Duodenal mucosa (tissue), 2 donors: Measurements from ENCODE around the gene TM9SF3.

Experiments
- H3K27ac ChIP-seq: one replicate; pipeline ENCODE4 v1.7.0; 2013; ENCODE audit warnings: low read depth, low read length
- H3K27me3 ChIP-seq, 2 donors: one replicate each; pipeline ENCODE4 v1.7.0; 2013; ENCODE audit warnings: low read length in 2 of 2, control low read depth in 1 of 2; ENCODE audit not compliant: insufficient read depth in 2 of 2, control insufficient read depth in 1 of 2
- H3K36me3 ChIP-seq, 2 donors: one replicate each; pipeline ENCODE4 v1.7.0; 2013; ENCODE audit warnings: low read length in 2 of 2, control low read depth in 1 of 2; ENCODE audit not compliant: insufficient read depth in 2 of 2, control insufficient read depth in 1 of 2
- H3K4me1 ChIP-seq, 2 donors: one replicate each; pipeline ENCODE4 v1.7.0; 2013; ENCODE audit warnings: low read length in 2 of 2, control low read depth in 1 of 2; ENCODE audit not compliant: insufficient read depth in 2 of 2, control insufficient read depth in 1 of 2
- H3K4me3 ChIP-seq, 2 donors: one replicate each; pipeline ENCODE4 v1.7.0; 2013; ENCODE audit warnings: low read length in 2 of 2, low read depth in 1 of 2
- H3K9ac ChIP-seq, 2 donors: one replicate each; pipeline ENCODE4 v1.7.0; 2013; ENCODE audit warnings: low read length in 2 of 2, low read depth in 1 of 2
- H3K9me3 ChIP-seq, 2 donors: one replicate each; pipeline ENCODE4 v1.7.0; 2013; ENCODE audit warnings: low read length in 2 of 2, control low read depth in 1 of 2; ENCODE audit not compliant: control insufficient read depth in 1 of 2

The TM9SF3 gene

GRCh38 chr10:96570983-96571964, 15.5 kb downstream of the TM9SF3 start:
- peaks cover 20 to 30% of the 10 kb centered on the region in 2 donors for H3K4me1 ChIP-seq
- no peak overlapping the region for H3K27ac ChIP-seq
- peaks cover 5 to 31% of the 10 kb centered on the region in 2 donors for H3K36me3 ChIP-seq
- no peak overlapping the region for H3K4me3 ChIP-seq
- peak overlapping the region; percentile 1 to 16 for H3K9ac ChIP-seq
- H3K27me3 ChIP-seq = no peaks in the 10 kb centered on the region
- H3K9me3 ChIP-seq = no peaks in the 10 kb centered on the region

- H3K36me3 ChIP-seq = peaks cover 5 to 26% of the 10 kb centered on the region in 2 donors
- H3K27me3 ChIP-seq = no peaks in the 10 kb centered on the region
- H3K27ac ChIP-seq = no peak overlapping the region
- no peaks in the 10 kb centered on the region for H3K9me3 ChIP-seq
- H3K9ac ChIP-seq = no peak overlapping the region
- H3K4me1 ChIP-seq = peaks cover 19 to 31% of the 10 kb centered on the region in 2 donors
- H3K4me3 ChIP-seq = no peak overlapping the region
These were observed 16.3 kb downstream of the TM9SF3 start for GRCh38 chr10:96570511-96570910.

GRCh38 chr10:96568402-96568801, 18.4 kb downstream of the TM9SF3 start:
- H3K9ac ChIP-seq = peak overlapping the region in 1 of 2 donors; percentile 5
- H3K4me3 ChIP-seq = no peak overlapping the region
- H3K4me1 ChIP-seq = peaks cover 19 to 31% of the 10 kb centered on the region in 2 donors
- H3K36me3 ChIP-seq = peaks cover 14 to 22% of the 10 kb centered on the region in 2 donors
- no peak overlapping the region for H3K27ac ChIP-seq
- no peaks in the 10 kb centered on the region for H3K9me3 ChIP-seq
- no peaks in the 10 kb centered on the region for H3K27me3 ChIP-seq

GRCh38 chr10:96565774-96566173, 21.0 kb downstream of the TM9SF3 start:
- Histone ChIP-seq H3K27ac (no peak overlapping the region), H3K27me3 (no peaks in the 10 kb centered on the region), H3K4me3 (no peak overlapping the region), H3K36me3 (peaks cover 11 to 29% of the 10 kb centered on the region in 2 donors), H3K4me1 (peaks cover 16 to 20% of the 10 kb centered on the region in 2 donors), H3K9me3 (no peaks in the 10 kb centered on the region), H3K9ac (no peak overlapping the region)

- H3K36me3 ChIP-seq = peaks cover 25 to 52% of the 10 kb centered on the region in 2 donors
- H3K27me3 ChIP-seq = no peaks in the 10 kb centered on the region
- no peak overlapping the region for H3K27ac ChIP-seq
- peaks cover 7% of the 10 kb centered on the region in 2 donors for H3K4me1 ChIP-seq
- no peak overlapping the region for H3K9ac ChIP-seq
- no peaks in the 10 kb centered on the region for H3K9me3 ChIP-seq
- no peak overlapping the region for H3K4me3 ChIP-seq
These were observed 25.6 kb downstream of the TM9SF3 start for GRCh38 chr10:96560966-96561887.

- Histone ChIP-seq H3K9ac (no peak overlapping the region), H3K36me3 (peaks cover 25 to 53% of the 10 kb centered on the region in 2 donors), H3K4me1 (peaks cover 4 to 7% of the 10 kb centered on the region in 2 donors), H3K27ac (no peak overlapping the region), H3K9me3 (no peaks in the 10 kb centered on the region), H3K27me3 (no peaks in the 10 kb centered on the region), H3K4me3 (no peak overlapping the region)
These were observed 26.3 kb downstream of the TM9SF3 start for GRCh38 chr10:96560489-96560888.

GRCh38 chr10:96556003-96556402, 30.8 kb downstream of the TM9SF3 start:
- peaks cover 3 to 4% of the 10 kb centered on the region in 2 donors for H3K4me1 ChIP-seq
- no peak overlapping the region for H3K9ac ChIP-seq
- no peak overlapping the region for H3K27ac ChIP-seq
- H3K4me3 ChIP-seq = no peak overlapping the region
- H3K27me3 ChIP-seq = no peaks in the 10 kb centered on the region
- peaks cover 20 to 73% of the 10 kb centered on the region in 2 donors for H3K36me3 ChIP-seq
- no peaks in the 10 kb centered on the region for H3K9me3 ChIP-seq

GRCh38 chr10:96555330-96555729, 31.5 kb downstream of the TM9SF3 start:
- H3K4me1 ChIP-seq = no peaks in the 10 kb centered on the region
- H3K4me3 ChIP-seq = no peak overlapping the region
- H3K9ac ChIP-seq = no peak overlapping the region
- no peaks in the 10 kb centered on the region for H3K27me3 ChIP-seq
- no peaks in the 10 kb centered on the region for H3K9me3 ChIP-seq
- H3K36me3 ChIP-seq = peaks cover 24 to 74% of the 10 kb centered on the region in 2 donors
- H3K27ac ChIP-seq = no peak overlapping the region

- no peak overlapping the region for H3K4me3 ChIP-seq
- H3K9ac ChIP-seq = no peak overlapping the region
- no peak overlapping the region for H3K27ac ChIP-seq
- H3K27me3 ChIP-seq = no peaks in the 10 kb centered on the region
- no peaks in the 10 kb centered on the region for H3K4me1 ChIP-seq
- H3K36me3 ChIP-seq = peaks cover 17 to 79% of the 10 kb centered on the region in 2 donors
- no peaks in the 10 kb centered on the region for H3K9me3 ChIP-seq
These were observed 38.2 kb downstream of the TM9SF3 start for GRCh38 chr10:96548589-96548988.
